ENCODE measurements around the gene CTNNA1.

The CTNNA1 gene

GRCh38 chr5:138724470-138725146, 28.6 kb upstream of the CTNNA1 start:
- TF ChIP-seq EZH2phosphoT487 (IDR thresholded peaks at IDR 0.05; ENCODE audit: borderline replicate concordance, low read length), result no peak
- TF ChIP-seq CTCF (IDR thresholded peaks at IDR 0.05; ENCODE audit: low read depth, low read length, poor library complexity, severe bottlenecking), result no peak
- H3K9me3 ChIP-seq (ENCODE audit: control insufficient read depth, insufficient read depth, low read length), result no peaks in the 10 kb centered on the region
- 0 out of 2 replicates have a peak, but pooled peaks cover 3% of the 10 kb centered on the region for H3K4me1 ChIP-seq (ENCODE audit: control insufficient read depth, low read length)
- H3F3A ChIP-seq (ENCODE audit: control insufficient read depth, insufficient read depth), result no peaks in the 10 kb centered on the region
- peaks cover 6% of the 10 kb centered on the region; the same call in 1 of the 2 replicates for H3K27me3 ChIP-seq (ENCODE audit: control insufficient read depth, low read length)
- H3K79me2 ChIP-seq (ENCODE audit: control insufficient read depth, low read length), result no peaks in the 10 kb centered on the region
- H4K20me1 ChIP-seq (ENCODE audit: control insufficient read depth, insufficient read depth, low read depth, low read length), result no peaks in the 10 kb centered on the region
- no peak overlapping the region for H3K4me2 ChIP-seq (ENCODE audit: low read length)
- H3K36me3 ChIP-seq (ENCODE audit: control insufficient read depth, low read length), result no peaks in the 10 kb centered on the region
- no peak overlapping the region for H3K4me3 ChIP-seq (ENCODE audit: low read length)
- H3K27ac ChIP-seq (ENCODE audit: low read depth, low read length), result no peak overlapping the region
- H3K9me2 ChIP-seq (replicated peaks; ENCODE audit: control insufficient read depth, low read length), result no peaks in the 10 kb centered on the region

GRCh38 chr5:138725153-138725817, 27.9 kb upstream of the CTNNA1 start:
- TF ChIP-seq EZH2phosphoT487 (IDR thresholded peaks at IDR 0.05; ENCODE audit: borderline replicate concordance, low read length) (no peak), CTCF (IDR thresholded peaks at IDR 0.05; ENCODE audit: low read depth, low read length, poor library complexity, severe bottlenecking) (peak; percentile 29)
- Histone ChIP-seq H3K4me1 (ENCODE audit: control insufficient read depth, low read length) (0 out of 2 replicates have a peak, but pooled peaks cover 3% of the 10 kb centered on the region), H3K4me2 (ENCODE audit: low read length) (no peak overlapping the region), H3K9me3 (ENCODE audit: control insufficient read depth, insufficient read depth, low read length) (no peaks in the 10 kb centered on the region), H3K36me3 (ENCODE audit: control insufficient read depth, low read length) (no peaks in the 10 kb centered on the region), H4K20me1 (ENCODE audit: control insufficient read depth, insufficient read depth, low read depth, low read length) (no peaks in the 10 kb centered on the region), H3K27ac (ENCODE audit: low read depth, low read length) (no peak overlapping the region), H3K9me2 (replicated peaks; ENCODE audit: control insufficient read depth, low read length) (no peaks in the 10 kb centered on the region), H3K4me3 (ENCODE audit: low read length) (no peak overlapping the region), H3K27me3 (ENCODE audit: control insufficient read depth, low read length) (peaks cover 6% of the 10 kb centered on the region; the same call in 1 of the 2 replicates), H3F3A (ENCODE audit: control insufficient read depth, insufficient read depth) (no peaks in the 10 kb centered on the region), H3K79me2 (ENCODE audit: control insufficient read depth, low read length) (no peaks in the 10 kb centered on the region)

- H3F3A ChIP-seq (ENCODE audit: control insufficient read depth, insufficient read depth), result no peaks in the 10 kb centered on the region
- no peak for TF ChIP-seq EZH2phosphoT487 (IDR thresholded peaks at IDR 0.05; ENCODE audit: borderline replicate concordance, low read length)
- no peak for TF ChIP-seq CTCF (IDR thresholded peaks at IDR 0.05; ENCODE audit: low read depth, low read length, poor library complexity, severe bottlenecking)
- H3K36me3 ChIP-seq (ENCODE audit: control insufficient read depth, low read length), result no peaks in the 10 kb centered on the region
- no peak overlapping the region for H3K4me2 ChIP-seq (ENCODE audit: low read length)
- no peaks in the 10 kb centered on the region for H3K79me2 ChIP-seq (ENCODE audit: control insufficient read depth, low read length)
- H3K27me3 ChIP-seq (ENCODE audit: control insufficient read depth, low read length), result peaks cover 6% of the 10 kb centered on the region; the same call in 1 of the 2 replicates
- no peaks in the 10 kb centered on the region for H4K20me1 ChIP-seq (ENCODE audit: control insufficient read depth, insufficient read depth, low read depth, low read length)
- no peak overlapping the region for H3K27ac ChIP-seq (ENCODE audit: low read depth, low read length)
- no peaks in the 10 kb centered on the region for H3K9me3 ChIP-seq (ENCODE audit: control insufficient read depth, insufficient read depth, low read length)
- 0 out of 2 replicates have a peak, but pooled peaks cover 3% of the 10 kb centered on the region for H3K4me1 ChIP-seq (ENCODE audit: control insufficient read depth, low read length)
- H3K4me3 ChIP-seq (ENCODE audit: low read length), result no peak overlapping the region
- H3K9me2 ChIP-seq (replicated peaks; ENCODE audit: control insufficient read depth, low read length), result no peaks in the 10 kb centered on the region
Observed at GRCh38 chr5:138725818-138726416, 27.3 kb upstream of the CTNNA1 start.
